HG03457 (cell line): ENCODE measurements around the gene SASS6.
A peak's percentile ranks its signal among the peaks of the same experiment; 100 is the strongest.
"Not testable (repeated sequence)": the region's sequence is repeated elsewhere in the genome, so short reads cannot be mapped to it uniquely, and the experiment has no call there.

Source experiments
- ATAC-seq: cut with Tn5 transposase; IDR thresholded peaks from one replicate; pipeline ENCODE4 v1.9.1; 2021; ENCODE audit warnings: moderate number of reproducible peaks; ENCODE audit not compliant: unreplicated experiment

SASS6 gene

DNA sequence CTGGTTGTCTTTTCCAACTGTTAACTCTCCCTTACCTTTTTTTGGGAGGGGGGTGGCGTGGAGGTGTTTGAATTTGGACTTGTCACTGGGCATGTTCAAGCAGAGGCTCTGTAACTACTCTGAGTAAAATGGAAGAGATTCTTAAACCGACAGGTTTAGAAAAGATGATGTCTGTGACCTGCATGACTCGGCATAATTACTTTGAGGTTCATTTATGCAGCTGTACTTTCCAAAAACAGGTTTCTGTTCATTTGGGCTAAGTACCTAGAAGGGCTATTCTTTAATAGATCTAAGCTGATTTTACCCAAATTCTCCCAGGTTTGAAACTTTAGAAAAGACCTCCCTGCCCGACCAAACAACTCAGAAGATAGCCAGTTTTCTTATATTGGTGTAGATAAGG is 82.6 kb downstream of the SASS6 start:
- ATAC-seq = no peak

DNA sequence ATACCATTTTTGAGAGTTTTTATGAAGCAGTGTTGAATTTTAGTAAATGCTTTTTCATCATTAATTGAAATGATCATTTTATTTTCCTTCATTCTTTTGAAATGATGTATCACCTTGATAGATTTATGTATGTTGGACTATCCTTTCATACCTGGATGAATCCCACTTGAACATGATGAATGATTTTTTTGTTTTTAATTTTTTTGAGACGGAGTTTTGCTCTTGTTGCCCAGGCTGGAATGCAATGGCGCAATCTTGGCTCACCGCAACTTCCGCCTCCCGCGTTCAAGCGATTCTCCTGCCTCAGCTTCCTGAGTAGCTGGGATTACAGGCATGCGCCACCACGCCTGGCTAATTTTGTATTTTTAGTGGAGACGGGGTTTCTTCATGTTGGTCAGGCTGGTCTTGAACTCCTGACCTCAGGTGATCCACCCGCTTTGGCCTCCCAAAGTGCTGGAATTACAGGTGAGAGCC is 85.5 kb downstream of the SASS6 start:
- ATAC-seq = not testable (repeated sequence)

DNA sequence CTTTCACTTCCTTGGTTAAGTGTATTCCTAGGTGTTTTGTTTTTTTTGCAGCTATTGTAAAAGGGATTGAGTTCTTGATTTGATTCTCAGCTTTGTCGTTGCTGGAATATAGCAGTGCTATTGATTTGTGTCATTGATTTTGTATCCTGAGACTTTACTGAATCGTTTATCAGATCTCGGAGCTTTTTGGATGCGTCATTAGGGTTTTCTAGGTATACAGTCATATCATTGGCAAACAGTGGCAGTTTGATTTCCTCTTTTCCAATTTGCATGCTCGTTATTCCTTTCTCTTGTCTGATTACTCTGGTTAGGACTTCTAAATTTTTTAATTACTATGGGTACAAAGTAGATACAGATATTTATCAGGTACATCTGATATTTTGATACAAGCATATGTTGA is 87.5 kb downstream of the SASS6 start:
- no peak for ATAC-seq

GRCh38 chr1:100039591-100039990 is 93.1 kb downstream of the SASS6 start:
- ATAC-seq = no peak

DNA sequence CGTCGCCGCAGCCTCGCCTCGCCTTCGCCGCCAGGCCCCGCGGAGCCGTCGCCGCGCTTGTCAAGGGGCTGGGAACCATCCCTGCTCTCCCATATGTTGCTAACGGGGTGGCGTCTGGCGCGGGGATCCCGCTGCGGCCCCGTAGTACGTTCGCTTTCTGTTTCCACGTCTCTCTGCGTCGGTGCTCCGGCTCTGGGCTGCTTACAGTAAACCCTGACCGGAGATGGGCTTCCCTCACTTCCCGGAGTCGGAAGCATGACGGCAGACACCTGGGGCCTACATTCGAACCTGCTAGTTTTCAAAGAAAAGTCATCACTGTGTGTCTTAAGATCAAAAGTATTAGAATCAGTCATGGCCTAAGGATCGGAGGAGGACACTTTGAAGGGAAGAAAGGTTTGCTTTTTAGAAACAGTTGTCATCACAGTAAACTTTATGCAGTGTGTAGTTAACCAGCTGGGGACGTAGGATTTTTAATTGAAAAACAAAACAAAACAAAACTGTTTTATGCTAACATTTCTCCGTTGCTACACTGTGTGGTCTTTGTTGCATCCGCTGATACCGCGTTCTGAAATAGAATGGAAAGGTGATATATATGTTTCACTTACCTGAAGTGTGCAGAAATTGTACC is 94.0 kb downstream of the SASS6 start:
- ATAC-seq = peak; percentile 43

DNA sequence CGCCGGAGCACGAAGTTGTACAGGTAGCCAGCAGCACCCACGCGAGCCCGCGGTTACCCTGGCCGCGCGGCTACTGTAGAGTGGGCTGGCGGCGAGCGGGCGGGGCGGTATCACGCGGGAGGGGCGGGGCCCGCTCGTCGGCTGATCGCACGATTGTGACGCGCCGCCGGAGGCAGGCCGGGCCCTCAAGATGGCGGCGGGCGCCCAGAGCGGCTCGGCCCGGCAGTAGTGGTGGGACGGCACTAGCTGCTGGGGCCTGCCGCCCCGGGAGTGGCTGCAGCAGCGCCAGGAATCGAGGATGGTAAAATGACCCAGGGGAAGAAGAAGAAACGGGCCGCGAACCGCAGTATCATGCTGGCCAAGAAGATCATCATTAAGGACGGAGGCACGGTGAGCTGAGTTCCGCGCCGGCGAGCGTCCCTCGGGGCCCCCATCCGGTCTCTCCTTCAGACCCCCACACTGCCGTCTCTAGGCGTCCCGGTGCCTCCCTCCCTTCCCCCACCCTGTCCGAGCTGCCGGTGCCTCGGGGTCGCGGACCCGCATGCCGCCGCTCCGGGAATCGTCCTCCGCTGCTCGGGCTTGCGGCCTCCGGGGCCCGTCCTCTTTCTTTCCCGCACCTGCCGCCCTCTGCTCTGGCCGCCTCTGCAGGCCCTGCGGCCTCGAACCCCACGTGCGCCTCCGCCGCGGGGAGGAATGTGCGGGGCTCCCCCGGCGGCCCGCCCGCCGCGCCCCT is 94.6 kb downstream of the SASS6 start:
- peak; percentile 74 for ATAC-seq

- ATAC-seq = no peak
Observed at GRCh38 chr1:100037656-100037926, 95.1 kb downstream of the SASS6 start.

GRCh38 chr1:100036718-100037655 is 95.7 kb downstream of the SASS6 start:
- no peak for ATAC-seq

- ATAC-seq = no peak
Observed at GRCh38 chr1:100035214-100035613, 97.5 kb downstream of the SASS6 start.

GRCh38 chr1:100034470-100034869 is 98.3 kb downstream of the SASS6 start:
- no peak for ATAC-seq
